M059J (cell line): ENCODE results near the gene ELF5. TPM values are rescaled to one million over a fixed set of nuclear protein-coding genes. Genes with fewer than 3 reads are reported as not detected.

Source experiments
- total RNA-seq: library from RNA; depleted of rRNA; stranded (reverse); fragments of >200 nt; shearing (Covaris generic); gene quantifications from 2 replicates; pipeline ENCODE4 v1.2.3, GENCODE V29; 2014; rRNA removed

Gene ELF5
- total RNA-seq, 1 experiment from 2014 or later = 0.79 TPM

Other genes with a start within 250 kb of the ELF5 start
- 1.8 and 3.2 TPM in 2 replicates for gene ABTB2, start 155.8 kb downstream of the ELF5 start, total RNA-seq
- 102 and 121 TPM in 2 replicates for gene CAT, start 74.9 kb downstream of the ELF5 start, total RNA-seq
- 0.25 and 0.81 TPM in 2 replicates for gene EHF, start 107.3 kb upstream of the ELF5 start, total RNA-seq